Activated gamma-delta T cell (primary cell): ENCODE results near the gene MED12L.
A peak's percentile ranks its signal among the peaks of the same experiment; 100 is the strongest.

Experiments used
- DNase-seq: peaks from one replicate; lab custom pipeline; 2025; lab: John Stamatoyannopoulos, UW

Gene MED12L

GRCh38 chr3:151452368-151452767 is 366.9 kb downstream of the MED12L start:
- no peak for DNase-seq

GRCh38 chr3:151452841-151453240 is 367.4 kb downstream of the MED12L start:
- DNase-seq, result no peak

- DNase-seq, result no peak
Observed at GRCh38 chr3:151456065-151456464, 370.6 kb downstream of the MED12L start.

- no peak for DNase-seq
Observed at GRCh38 chr3:151459358-151459757, 373.9 kb downstream of the MED12L start.

- no peak for DNase-seq
Observed at GRCh38 chr3:151460228-151460627, 374.8 kb downstream of the MED12L start.

- DNase-seq, result peak; percentile 3
Observed at GRCh38 chr3:151460774-151461450, 375.4 kb downstream of the MED12L start, which contains the start of gene IGSF10. Gene IGSF10 (minus strand): TSS chr3:151461061. CDS start chr3:151458709, 2,352 bp downstream.

- DNase-seq, result no peak
Observed at GRCh38 chr3:151462278-151462780, 376.9 kb downstream of the MED12L start.

GRCh38 chr3:151462991-151463390 is 377.5 kb downstream of the MED12L start:
- no peak for DNase-seq

- no peak for DNase-seq
Observed at GRCh38 chr3:151467069-151467468, 381.6 kb downstream of the MED12L start.

- DNase-seq, result no peak
Observed at GRCh38 chr3:151468284-151468917, 382.9 kb downstream of the MED12L start.

GRCh38 chr3:151476344-151477018 is 391.0 kb downstream of the MED12L start:
- DNase-seq, result no peak

GRCh38 chr3:151477591-151478334 is 392.3 kb downstream of the MED12L start:
- DNase-seq, result no peak

GRCh38 chr3:151478335-151478697 is 392.9 kb downstream of the MED12L start:
- DNase-seq, result no peak

GRCh38 chr3:151479452-151479851 is 394.0 kb downstream of the MED12L start:
- DNase-seq, result no peak

- DNase-seq, result no peak
Observed at GRCh38 chr3:151480492-151480891, 395.0 kb downstream of the MED12L start.

GRCh38 chr3:151483488-151483887 is 398.0 kb downstream of the MED12L start:
- no peak for DNase-seq

GRCh38 chr3:151483961-151484520 is 398.6 kb downstream of the MED12L start:
- DNase-seq, result no peak
